ENCODE data around the gene ZBTB40.

The ZBTB40 gene

GRCh38 chr1:22418933-22419382 is 32.7 kb upstream of the ZBTB40 start:
- TF ChIP-seq SIN3A (IDR thresholded peaks at IDR 0.05; ENCODE audit: borderline replicate concordance, insufficient read depth, low read length) (no peak), FOXP2 (optimal IDR thresholded peaks at IDR 0.05; ENCODE audit: borderline replicate concordance, extremely low read depth, extremely low read length, insufficient read depth) (no peak), REST (IDR thresholded peaks at IDR 0.05; ENCODE audit: insufficient read depth in 1 of 2, low read depth in 2 of 2, low read length in 2 of 2) (no peak), TAF1 (IDR thresholded peaks at IDR 0.05; ENCODE audit: borderline replicate concordance, insufficient read depth, low read length) (no peak)

- no peak for TF ChIP-seq POLR2AphosphoS5 (IDR thresholded peaks at IDR 0.05; ENCODE audit: low read depth, low read length)
- TF ChIP-seq REST (IDR thresholded peaks at IDR 0.05; ENCODE audit: insufficient read depth in 1 of 2, low read depth in 2 of 2, low read length in 2 of 2) = no peak
- TF ChIP-seq FOXP2 (optimal IDR thresholded peaks at IDR 0.05; ENCODE audit: borderline replicate concordance, extremely low read depth, extremely low read length, insufficient read depth) = no peak
- TF ChIP-seq TAF1 (IDR thresholded peaks at IDR 0.05; ENCODE audit: borderline replicate concordance, insufficient read depth, low read length) = no peak
- no peak for TF ChIP-seq SIN3A (IDR thresholded peaks at IDR 0.05; ENCODE audit: borderline replicate concordance, insufficient read depth, low read length)
Observed at GRCh38 chr1:22420455-22421053, 31.1 kb upstream of the ZBTB40 start.

DNA sequence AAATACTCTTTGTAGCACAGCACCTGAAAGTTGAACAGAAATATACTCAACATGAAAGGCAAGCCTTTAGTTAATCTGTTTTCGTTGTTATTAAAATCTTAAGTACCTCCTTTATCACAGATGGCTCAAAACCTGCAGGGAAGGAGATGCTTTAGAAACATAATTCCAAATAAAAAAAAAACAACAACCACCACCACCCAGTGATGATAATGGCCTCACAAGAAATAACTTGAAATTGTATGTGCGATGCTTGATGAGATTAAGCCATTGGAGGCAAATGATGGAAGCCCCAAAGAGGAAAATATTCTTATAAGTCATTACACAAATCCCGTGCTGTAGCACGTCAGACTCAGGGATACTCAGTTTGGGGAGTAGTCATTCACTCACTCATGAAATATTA is 24.9 kb upstream of the ZBTB40 start:
- TF ChIP-seq REST (IDR thresholded peaks at IDR 0.05; ENCODE audit: insufficient read depth in 1 of 2, low read depth in 2 of 2, low read length in 2 of 2) (no peak), FOXP2 (optimal IDR thresholded peaks at IDR 0.05; ENCODE audit: borderline replicate concordance, extremely low read depth, extremely low read length, insufficient read depth) (no peak), TAF1 (IDR thresholded peaks at IDR 0.05; ENCODE audit: borderline replicate concordance, insufficient read depth, low read length) (no peak), POLR2AphosphoS5 (IDR thresholded peaks at IDR 0.05; ENCODE audit: low read depth, low read length) (no peak), SIN3A (IDR thresholded peaks at IDR 0.05; ENCODE audit: borderline replicate concordance, insufficient read depth, low read length) (no peak)

DNA sequence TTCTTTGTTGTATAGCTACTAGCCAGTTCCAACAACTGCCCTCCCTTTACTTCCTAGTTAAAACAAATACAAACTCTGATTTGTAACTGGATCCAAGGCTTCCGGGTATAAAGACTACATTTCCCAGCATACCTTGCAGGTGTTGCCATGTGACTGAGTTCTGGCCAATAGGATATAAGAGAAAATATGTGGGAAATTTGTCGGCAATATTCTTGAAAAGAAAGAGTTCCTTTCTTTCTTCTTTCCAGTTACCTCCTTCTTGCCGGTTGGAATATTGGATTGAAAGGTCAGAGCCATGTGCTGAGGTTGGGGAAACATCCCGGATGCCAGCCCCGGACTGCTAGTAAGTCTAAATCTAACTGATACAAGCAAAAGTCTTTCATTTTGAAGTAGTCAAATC is 23.0 kb upstream of the ZBTB40 start:
- no peak for TF ChIP-seq REST (IDR thresholded peaks at IDR 0.05; ENCODE audit: insufficient read depth in 1 of 2, low read depth in 2 of 2, low read length in 2 of 2)
- TF ChIP-seq SIN3A (IDR thresholded peaks at IDR 0.05; ENCODE audit: borderline replicate concordance, insufficient read depth, low read length) = no peak
- no peak for TF ChIP-seq FOXP2 (optimal IDR thresholded peaks at IDR 0.05; ENCODE audit: borderline replicate concordance, extremely low read depth, extremely low read length, insufficient read depth)
- TF ChIP-seq TAF1 (IDR thresholded peaks at IDR 0.05; ENCODE audit: borderline replicate concordance, insufficient read depth, low read length) = no peak
- no peak for TF ChIP-seq POLR2AphosphoS5 (IDR thresholded peaks at IDR 0.05; ENCODE audit: low read depth, low read length)

Data from PFSK-1 (cell line).